ENCODE data around the gene NEK6. TPM values are rescaled to one million over a fixed set of nuclear protein-coding genes. Genes with fewer than 3 reads are reported as not detected.

The NEK6 gene
- total and polyA plus RNA-seq, 7 experiments from 2014 or later, result 0.43 to 32.8 (median 2.3) TPM

DNA sequence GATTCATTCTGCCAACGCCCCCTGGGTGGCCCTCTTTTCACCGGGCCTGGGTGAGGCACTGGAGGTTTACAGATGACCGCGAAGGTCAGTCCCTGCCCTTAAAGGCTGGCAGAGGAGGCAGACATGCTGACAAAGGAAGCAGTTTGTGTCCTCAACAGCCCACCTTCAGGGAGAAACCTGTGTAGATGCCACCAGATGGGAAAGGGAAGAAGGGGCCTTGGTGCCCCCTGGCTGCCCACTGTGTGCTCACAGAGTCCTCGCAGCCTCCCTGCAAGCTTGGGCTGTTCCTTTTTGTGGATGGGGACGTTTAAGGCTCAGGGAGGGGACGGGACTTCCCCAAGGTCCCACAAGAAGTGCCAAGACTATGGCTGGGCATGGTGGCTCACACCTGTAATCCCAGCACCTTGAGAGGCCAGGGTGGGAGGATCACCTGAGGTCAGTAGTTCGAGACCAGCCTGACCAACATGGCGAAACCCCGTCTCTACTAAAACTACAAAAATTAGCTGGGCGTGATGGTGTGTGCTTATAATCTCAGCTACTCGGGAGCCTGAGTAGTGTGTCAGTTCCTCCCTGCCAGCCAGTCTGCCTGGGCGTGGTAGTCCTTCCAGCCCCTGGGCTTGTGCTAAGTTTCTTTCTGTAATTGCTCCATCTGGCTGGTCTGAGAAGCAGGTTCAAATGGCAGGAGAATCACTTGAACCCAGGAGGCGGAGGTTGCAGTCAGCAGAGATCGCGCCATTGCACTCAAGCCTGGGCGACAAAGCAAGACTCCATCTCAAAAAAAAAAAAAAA, 36.2 kb downstream of the NEK6 start:
- H3K9me3 ChIP-seq (ENCODE audit: control insufficient read depth in 2 of 3, low read length in 3 of 3), result no peaks in the 10 kb centered on the region
- no peaks in the 10 kb centered on the region for H3K9me3 Mint-ChIP-seq
- H3K4me3 ChIP-seq (ENCODE audit: low read length), result no peak overlapping the region
- ChIA-PET POLR2A (no interaction called here), CTCF (no interaction called here)
- no peak for DNase-seq
- H3K4me3 Mint-ChIP-seq, result no peak overlapping the region
- no peak for ATAC-seq
- no peaks in the 10 kb centered on the region for H3K36me3 ChIP-seq (ENCODE audit: control insufficient read depth in 2 of 3, insufficient read depth in 3 of 3, low read length in 3 of 3)
- H3K36me3 Mint-ChIP-seq, result no peaks in the 10 kb centered on the region
- H3K27ac ChIP-seq (ENCODE audit: low read depth, low read length), result no peak overlapping the region
- H3K27me3 Mint-ChIP-seq, result peaks cover 0 to 13% (median 0%) of the 10 kb centered on the region in 5 donors
- peaks cover 0 to 25% (median 0%) of the 10 kb centered on the region in 7 donors for H3K4me1 Mint-ChIP-seq
- intact Hi-C loops (cut with micrococcal nuclease), result no loop called here
- H3K27ac Mint-ChIP-seq, result no peak overlapping the region
- H3K27me3 ChIP-seq (ENCODE audit: control insufficient read depth in 2 of 2, insufficient read depth in 2 of 2, low read length in 2 of 2), result no peaks in the 10 kb centered on the region
- H3K4me1 ChIP-seq (ENCODE audit: control insufficient read depth in 2 of 2, insufficient read depth in 2 of 2, low read length in 2 of 2), result peaks cover 0 to 5% of the 10 kb centered on the region in 2 donors

DNA sequence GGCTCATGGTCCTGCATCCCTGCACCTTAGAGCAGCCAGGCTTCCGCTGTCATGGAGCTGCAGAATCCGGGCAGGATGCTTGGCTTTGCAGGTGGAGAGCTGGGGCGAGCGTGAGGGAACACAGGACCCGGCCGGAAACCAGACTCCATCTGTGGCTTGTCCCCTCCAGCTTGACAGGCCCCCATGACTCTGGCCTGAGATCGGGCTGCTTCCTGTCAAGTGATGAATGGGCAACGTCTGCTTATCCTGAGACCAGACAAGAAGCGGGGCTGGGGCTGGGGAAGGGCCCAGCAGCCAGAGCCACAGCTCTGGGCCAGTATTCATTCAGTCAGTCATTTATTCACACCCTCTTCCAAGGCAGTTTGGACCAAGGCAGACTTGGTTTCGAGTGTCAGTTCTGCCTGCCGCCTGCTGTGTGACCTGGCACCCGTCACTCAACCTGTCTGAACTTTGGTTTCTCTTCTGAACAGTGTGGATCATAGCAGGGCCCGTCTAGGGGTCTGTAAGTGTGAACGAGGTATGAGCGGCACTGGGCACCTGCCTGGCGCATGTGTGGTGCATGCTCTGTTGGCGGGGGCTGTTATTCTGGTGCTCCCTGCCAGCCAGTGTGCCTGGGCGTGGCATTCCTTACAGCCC, 37.5 kb downstream of the NEK6 start:
- Histone ChIP-seq H3K27me3 (ENCODE audit: control insufficient read depth in 2 of 2, insufficient read depth in 2 of 2, low read length in 2 of 2) (no peaks in the 10 kb centered on the region), H3K36me3 (ENCODE audit: control insufficient read depth in 2 of 3, insufficient read depth in 3 of 3, low read length in 3 of 3) (no peaks in the 10 kb centered on the region), H3K4me3 (ENCODE audit: low read length) (no peak overlapping the region), H3K9me3 (ENCODE audit: control insufficient read depth in 2 of 3, low read length in 3 of 3) (no peaks in the 10 kb centered on the region), H3K27ac (ENCODE audit: low read depth, low read length) (no peak overlapping the region), H3K4me1 (ENCODE audit: control insufficient read depth in 2 of 2, insufficient read depth in 2 of 2, low read length in 2 of 2) (peaks cover 0 to 5% of the 10 kb centered on the region in 2 donors)
- DNase-seq (no peak), ATAC-seq (no peak)
- H3K4me3 Mint-ChIP-seq, result no peak overlapping the region
- peaks cover 0 to 13% (median 0%) of the 10 kb centered on the region in 5 donors for H3K27me3 Mint-ChIP-seq
- no peaks in the 10 kb centered on the region for H3K36me3 Mint-ChIP-seq
- intact Hi-C loops (cut with micrococcal nuclease), result no loop called here
- H3K27ac Mint-ChIP-seq, result peak overlapping the region in 1 of 9 donors; percentile 41
- H3K4me1 Mint-ChIP-seq, result peaks cover 0 to 32% (median 0%) of the 10 kb centered on the region in 7 donors
- ChIA-PET CTCF (no interaction called here), POLR2A (no interaction called here)
- H3K9me3 Mint-ChIP-seq, result no peaks in the 10 kb centered on the region

DNA sequence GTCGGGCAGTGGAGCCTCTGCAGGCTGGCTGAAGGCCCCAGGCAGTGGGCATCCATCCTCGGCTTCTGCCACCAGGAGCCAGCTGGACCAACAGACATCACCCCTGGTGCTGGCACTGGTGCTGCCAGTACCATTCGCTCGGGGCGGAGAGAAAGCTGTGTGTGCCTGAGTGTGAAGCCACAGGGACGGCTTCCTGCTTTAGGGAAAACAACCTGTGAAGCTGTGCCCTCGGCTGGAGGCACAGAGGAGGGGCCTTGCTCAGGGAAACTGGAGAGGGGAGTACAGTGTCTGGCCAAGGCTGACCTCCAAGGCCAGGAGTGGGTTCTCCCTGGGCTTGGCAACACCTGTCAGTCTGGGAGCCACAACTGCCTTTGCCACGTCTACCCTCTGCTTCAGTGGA, 38.3 kb downstream of the NEK6 start:
- intact Hi-C loops (cut with micrococcal nuclease), result no loop called here
- CTCF ChIA-PET, result no interaction called here
- H3K27ac Mint-ChIP-seq, result no peak overlapping the region

DNA sequence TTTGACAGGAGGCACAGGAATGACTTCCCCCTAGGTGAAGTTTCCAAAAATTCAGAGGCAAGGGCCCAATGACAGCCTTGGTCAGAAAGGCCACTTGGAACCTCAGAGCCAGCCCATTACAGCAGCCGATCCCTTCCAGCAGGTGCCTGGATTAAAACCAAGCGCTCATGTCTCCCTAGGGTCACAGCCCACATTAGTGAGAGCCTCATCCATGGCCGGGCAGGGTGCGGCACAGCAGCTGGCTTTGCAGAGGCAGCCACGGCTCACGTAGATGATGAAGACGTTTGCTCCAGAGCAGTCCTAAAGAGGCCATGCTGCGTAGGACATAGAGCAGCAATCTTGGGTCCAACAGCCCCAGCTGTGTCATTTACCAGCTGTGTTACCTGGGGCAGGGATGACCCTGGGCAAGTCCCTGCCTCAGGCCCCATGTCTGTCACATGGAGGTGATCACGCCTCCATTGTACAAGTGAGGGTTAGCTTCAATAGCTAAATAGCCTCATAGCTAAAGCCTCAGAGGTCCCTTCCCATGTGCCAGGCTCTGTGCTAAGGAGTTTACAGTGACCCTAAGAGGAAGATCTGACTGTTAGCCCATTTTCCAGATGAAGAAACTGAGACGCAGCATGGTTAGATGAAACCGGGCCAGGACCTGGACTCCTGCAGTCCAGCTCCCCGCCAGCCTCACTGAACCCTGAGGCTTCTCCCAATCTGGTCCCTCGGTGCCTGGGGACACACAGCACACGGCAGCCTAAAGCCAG, 39.2 kb downstream of the NEK6 start:
- Histone ChIP-seq H3K36me3 (ENCODE audit: control insufficient read depth in 2 of 3, insufficient read depth in 3 of 3, low read length in 3 of 3) (no peaks in the 10 kb centered on the region), H3K9me3 (ENCODE audit: control insufficient read depth in 2 of 3, low read length in 3 of 3) (no peaks in the 10 kb centered on the region), H3K27ac (ENCODE audit: low read depth, low read length) (no peak overlapping the region), H3K4me1 (ENCODE audit: control insufficient read depth in 2 of 2, insufficient read depth in 2 of 2, low read length in 2 of 2) (no peaks in the 10 kb centered on the region), H3K4me3 (ENCODE audit: low read length) (no peak overlapping the region), H3K27me3 (ENCODE audit: control insufficient read depth in 2 of 2, insufficient read depth in 2 of 2, low read length in 2 of 2) (no peaks in the 10 kb centered on the region)
- ATAC-seq (no peak), DNase-seq (no peak)
- H3K4me3 Mint-ChIP-seq, result no peak overlapping the region
- CTCF ChIA-PET, result no interaction called here
- no peak overlapping the region for H3K27ac Mint-ChIP-seq
- peaks cover 0 to 24% (median 0%) of the 10 kb centered on the region in 7 donors for H3K4me1 Mint-ChIP-seq
- POLR2A ChIA-PET, result no interaction called here
- H3K36me3 Mint-ChIP-seq, result no peaks in the 10 kb centered on the region
- H3K9me3 Mint-ChIP-seq, result no peaks in the 10 kb centered on the region
- H3K27me3 Mint-ChIP-seq, result peaks cover 0 to 6% (median 0%) of the 10 kb centered on the region in 5 donors
- intact Hi-C loops (cut with micrococcal nuclease), result no loop called here

More for the DNA sequence above, 38.3 kb downstream of the NEK6 start:
- POLR2A ChIA-PET, result no interaction called here
- DNase-seq (no peak), ATAC-seq (no peak)
- no peaks in the 10 kb centered on the region for H3K27me3 ChIP-seq (ENCODE audit: control insufficient read depth in 2 of 2, insufficient read depth in 2 of 2, low read length in 2 of 2)
- H3K4me3 Mint-ChIP-seq, result no peak overlapping the region
- H3K4me1 ChIP-seq (ENCODE audit: control insufficient read depth in 2 of 2, insufficient read depth in 2 of 2, low read length in 2 of 2), result peaks cover 0 to 5% of the 10 kb centered on the region in 2 donors
- peaks cover 0 to 10% (median 0%) of the 10 kb centered on the region in 5 donors for H3K27me3 Mint-ChIP-seq
- H3K4me3 ChIP-seq (ENCODE audit: low read length), result no peak overlapping the region
- H3K9me3 Mint-ChIP-seq, result no peaks in the 10 kb centered on the region
- H3K9me3 ChIP-seq (ENCODE audit: control insufficient read depth in 2 of 3, low read length in 3 of 3), result no peaks in the 10 kb centered on the region
- no peaks in the 10 kb centered on the region for H3K36me3 Mint-ChIP-seq
- H3K36me3 ChIP-seq (ENCODE audit: control insufficient read depth in 2 of 3, insufficient read depth in 3 of 3, low read length in 3 of 3), result no peaks in the 10 kb centered on the region
- no peak overlapping the region for H3K27ac ChIP-seq (ENCODE audit: low read depth, low read length)
- peaks cover 0 to 28% (median 0%) of the 10 kb centered on the region in 7 donors for H3K4me1 Mint-ChIP-seq

DNA sequence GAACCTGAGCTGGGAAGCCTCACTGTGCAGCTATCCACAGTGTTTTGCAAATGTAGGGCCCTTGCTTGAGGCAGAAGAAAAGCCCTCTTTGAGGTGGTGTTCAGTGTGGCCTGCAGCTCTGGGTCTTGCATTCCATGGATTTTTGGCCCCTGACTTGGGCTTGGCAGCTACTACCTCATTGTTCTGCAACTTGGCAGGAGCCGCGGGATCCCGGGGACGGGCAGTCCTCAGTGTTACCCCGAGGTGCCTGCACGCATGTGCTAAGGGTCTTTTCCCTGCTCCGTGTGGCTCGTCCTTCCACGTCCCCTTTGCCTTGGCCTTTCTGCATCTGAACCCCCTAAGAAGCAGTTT, 39.8 kb downstream of the NEK6 start:
- no peaks in the 10 kb centered on the region for H3K36me3 Mint-ChIP-seq
- Histone ChIP-seq H3K27me3 (ENCODE audit: control insufficient read depth in 2 of 2, insufficient read depth in 2 of 2, low read length in 2 of 2) (no peaks in the 10 kb centered on the region), H3K36me3 (ENCODE audit: control insufficient read depth in 2 of 3, insufficient read depth in 3 of 3, low read length in 3 of 3) (no peaks in the 10 kb centered on the region), H3K4me1 (ENCODE audit: control insufficient read depth in 2 of 2, insufficient read depth in 2 of 2, low read length in 2 of 2) (no peaks in the 10 kb centered on the region), H3K9me3 (ENCODE audit: control insufficient read depth in 2 of 3, low read length in 3 of 3) (no peaks in the 10 kb centered on the region), H3K27ac (ENCODE audit: low read depth, low read length) (no peak overlapping the region), H3K4me3 (ENCODE audit: low read length) (no peak overlapping the region)
- peaks cover 0 to 6% (median 0%) of the 10 kb centered on the region in 5 donors for H3K27me3 Mint-ChIP-seq
- no peak overlapping the region for H3K27ac Mint-ChIP-seq
- ChIA-PET POLR2A (no interaction called here), CTCF (no interaction called here)
- DNase-seq, result no peak
- intact Hi-C loops (cut with micrococcal nuclease), result no loop called here
- ATAC-seq, result no peak
- no peaks in the 10 kb centered on the region for H3K9me3 Mint-ChIP-seq
- H3K4me1 Mint-ChIP-seq, result peaks cover 0 to 23% (median 0%) of the 10 kb centered on the region in 7 donors
- H3K4me3 Mint-ChIP-seq, result no peak overlapping the region

DNA sequence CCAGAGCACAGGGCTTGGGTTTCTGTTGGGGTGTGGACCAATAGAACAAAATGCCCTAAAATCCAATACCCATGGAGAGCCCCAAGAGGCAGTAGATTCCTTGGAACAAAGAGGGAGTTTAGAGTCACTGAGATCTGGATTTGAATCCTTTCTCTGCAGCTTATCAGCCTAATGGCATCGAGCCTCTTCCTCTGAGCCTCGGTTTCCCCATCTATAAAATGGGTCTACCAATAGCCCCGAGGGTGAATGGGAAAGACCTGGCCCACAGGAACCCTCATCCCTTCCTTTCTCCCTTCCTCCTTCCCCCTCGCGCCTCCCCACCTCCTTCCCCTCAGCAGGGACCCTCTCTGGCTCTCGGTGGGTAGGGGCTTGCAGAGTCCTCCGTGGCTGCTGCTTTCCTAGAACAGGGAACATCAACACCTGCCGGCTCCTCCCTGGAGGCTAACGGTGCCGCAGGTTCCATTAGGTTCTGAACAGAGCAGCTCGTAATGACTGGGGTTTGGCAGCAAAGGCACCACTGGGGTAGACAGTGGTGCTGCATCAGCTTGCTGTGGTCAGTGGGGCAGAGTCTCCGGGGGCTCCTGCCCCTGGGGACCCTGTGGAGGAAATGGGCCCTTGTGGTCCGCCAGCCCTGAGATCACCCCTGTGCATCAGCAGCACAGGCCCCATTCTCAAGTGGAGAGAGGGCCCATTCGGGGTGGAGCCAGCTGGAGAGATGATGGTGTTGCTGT, 40.3 kb downstream of the NEK6 start:
- H3K27me3 ChIP-seq (ENCODE audit: control insufficient read depth in 2 of 2, insufficient read depth in 2 of 2, low read length in 2 of 2), result no peaks in the 10 kb centered on the region
- Mint-ChIP-seq H3K27ac (no peak overlapping the region), H3K36me3 (no peaks in the 10 kb centered on the region), H3K4me3 (no peak overlapping the region), H3K4me1 (peaks cover 0 to 20% (median 0%) of the 10 kb centered on the region in 7 donors), H3K9me3 (no peaks in the 10 kb centered on the region), H3K27me3 (peaks cover 0 to 6% (median 0%) of the 10 kb centered on the region in 5 donors)
- H3K4me1 ChIP-seq (ENCODE audit: control insufficient read depth in 2 of 2, insufficient read depth in 2 of 2, low read length in 2 of 2), result no peaks in the 10 kb centered on the region
- no peak overlapping the region for H3K27ac ChIP-seq (ENCODE audit: low read depth, low read length)
- CTCF ChIA-PET, result no interaction called here
- H3K4me3 ChIP-seq (ENCODE audit: low read length), result no peak overlapping the region
- POLR2A ChIA-PET, result no interaction called here
- no peaks in the 10 kb centered on the region for H3K36me3 ChIP-seq (ENCODE audit: control insufficient read depth in 2 of 3, insufficient read depth in 3 of 3, low read length in 3 of 3)
- no peaks in the 10 kb centered on the region for H3K9me3 ChIP-seq (ENCODE audit: control insufficient read depth in 2 of 3, low read length in 3 of 3)
- no peak for DNase-seq
- no peak for ATAC-seq
- intact Hi-C loops (cut with micrococcal nuclease), result no loop called here
